Heart left ventricle (tissue), 16 donors: ENCODE results near the gene GPI. TPM values are rescaled to one million over a fixed set of nuclear protein-coding genes. Genes with fewer than 3 reads are reported as not detected.

Experiments
- ATAC-seq, 4 donors: fragments of 200-7000 bp; cut with Tn5 transposase; one replicate each; pipeline ENCODE4 v1.9.1; 2020 to 2022; ENCODE audit warnings: moderate library complexity in 4 of 4, mild to moderate bottlenecking in 3 of 4, moderate number of reproducible peaks in 1 of 4
- DNase-seq, 5 donors: peaks; one replicate each; pipeline ENCODE4 v3.0.0-alpha.2; 2020
- H3K27ac ChIP-seq, 12 donors: fragments of 200-600 bp; sonication (generic) in 4 of 12; one replicate each; pipeline versions ENCODE4 v1.5.0 to v1.8.0; 2016 to 2022; ENCODE audit warnings: mild to moderate bottlenecking in 2 of 12
- H3K27me3 ChIP-seq, 9 donors: fragments of 200-600 bp; sonication (generic) in 2 of 9; one replicate each; pipeline versions ENCODE4 v1.5.1 to v1.8.0; 2016 to 2022; ENCODE audit warnings: mild to moderate bottlenecking in 3 of 9
- H3K36me3 ChIP-seq, 9 donors: fragments of 200-600 bp; sonication (generic) in 2 of 9; one replicate each; pipeline versions ENCODE4 v1.5.0 to v1.8.0; 2018 to 2022; ENCODE audit warnings: mild to moderate bottlenecking in 2 of 9
- H3K4me1 ChIP-seq, 12 donors: fragments of 200-600 bp; sonication (generic) in 4 of 12; one replicate each; pipeline versions ENCODE4 v1.5.0 to v1.8.0; 2016 to 2022; ENCODE audit warnings: mild to moderate bottlenecking in 3 of 12
- H3K4me3 ChIP-seq, 12 donors: fragments of 200-600 bp; sonication (generic) in 4 of 12; one replicate each; pipeline versions ENCODE4 v1.5.0 to v1.8.0; 2017 to 2022; ENCODE audit warnings: mild to moderate bottlenecking in 9 of 12, moderate library complexity in 4 of 12
- H3K9me3 ChIP-seq, 12 donors: fragments of 200-600 bp; sonication (generic) in 4 of 12; one replicate each; pipeline versions ENCODE4 v1.5.0 to v1.8.0; 2016 to 2022; ENCODE audit warnings: mild to moderate bottlenecking in 1 of 12
- POLR2A ChIP-seq, 2 donors: fragments of 450-650 bp; IDR thresholded peaks; one replicate each; pipeline ENCODE4 v1.6.1; 2017; ENCODE audit warnings: antibody characterized with exemption in 2 of 2, mild to moderate bottlenecking in 2 of 2, moderate library complexity in 2 of 2
- WGBS, 4 donors: extraction: QIAGEN DNeasy Blood & Tissue Kit in 2 of 4; methylation state at CpG; one replicate each; pipeline versions ENCODE4 v1.1.5 to v1.1.7; 2013 to 2018; 5-methylcytosine and 5-hydroxymethylcytosine counted together
- intact Hi-C, 10 donors: fragments of 100-400 bp; cut with DNase I; formaldehyde crosslinking; loops; one replicate each; pipeline versions ENCODE4 v1.11.1 to v1.14.2; 2022
- polyA plus RNA-seq, 2 donors: library from polyadenylated mRNA; stranded (reverse); fragments of 200-250 nt; gene quantifications; one replicate each; pipeline ENCODE4 v1.2.3, GENCODE V29; 2013
- total RNA-seq, 9 donors: library from RNA; depleted of rRNA in 2 of 9; stranded (reverse); fragments of >200 nt in 2 of 9; fragmentation: NEBNext Ultra II Directional in 3 of 9; extraction: Animal tissue kit (Norgen Biotek cat#: 25700) in 3 of 9; gene quantifications; one replicate each; pipeline versions ENCODE4 v1.1.0 to v1.2.4, GENCODE V29; 2016 to 2023
- TF ChIP-seq, protein P1 (sequence below), 12 donors: fragments of 200-600 bp; sonication (generic) in 4 of 12; IDR thresholded peaks; one replicate each; pipeline versions ENCODE4 v1.5.0 to v1.8.0; 2018 to 2022; ENCODE audit warnings: antibody characterized with exemption in 12 of 12, mild to moderate bottlenecking in 5 of 12
- donor health status: ischemic (EF 13 %, LVEDD 7.1; RV severe dilation, severe dysfunction).
- donor health status: healthy with polysubstance abuse.
- donor health status: DM: no; HTN: yes; CAD: no.
- donor health status: DM: no; HTN: no; CAD: no.
- donor health status: ischemic (EF 25% LVEDD 6.9; RV normal size, moderate dysfunction).
- donor health status: ischemic (EF 25% LVEDD 5.7; RV mildly dilated, moderate dysfunction).
- donor health status: healthy.
- donor health status: DM: yes; HTN: yes; CAD: no.
- donor health status: ischemic (EF 35%, LVEDD 5.7; RV mildly dilated, moderate dysfunction).
- donor health status: nonischemic (EF 11% LVEDD 7.7; RV severe dilation, severe dysfunction).
- donor health status: DM: yes; HTN: yes; CAD: no.
- donor health status: PGD.
- donor health status: ischemic (EF 29% LVEDD 5.4; RV normal size, mild dysfunction).
- donor health status: nonischemic (EF 23%, LVEDD 6.1; RV moderate dilation, normal function).

GPI gene
- total and polyA plus RNA-seq, 11 donors: 233 to 764 (median 513) TPM

DNA sequence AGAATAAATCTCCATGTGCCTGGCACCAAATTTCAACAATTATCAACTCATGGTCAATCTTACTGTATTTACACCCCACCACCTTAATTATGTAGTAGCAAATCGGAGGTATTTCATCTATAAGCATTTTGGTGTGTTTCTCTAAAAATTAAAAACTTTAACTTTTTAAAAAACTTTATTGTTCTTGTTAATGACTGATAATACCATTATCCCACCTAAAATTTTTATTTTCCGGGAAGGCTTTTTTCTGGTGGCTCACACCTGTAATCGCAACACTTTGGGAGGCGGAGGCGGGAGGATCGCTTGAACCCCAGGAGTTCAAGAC lies 38.8 kb downstream of the GPI start:
- no peaks in the 10 kb centered on the region for H3K9me3 ChIP-seq
- peak overlapping the region in 9 of 12 donors; percentile 4 to 76 (median 56) for H3K27ac ChIP-seq
- ATAC-seq: no peak
- TF ChIP-seq POLR2A (IDR thresholded peaks at IDR 0.05): no peak
- TF ChIP-seq, protein P1, sequence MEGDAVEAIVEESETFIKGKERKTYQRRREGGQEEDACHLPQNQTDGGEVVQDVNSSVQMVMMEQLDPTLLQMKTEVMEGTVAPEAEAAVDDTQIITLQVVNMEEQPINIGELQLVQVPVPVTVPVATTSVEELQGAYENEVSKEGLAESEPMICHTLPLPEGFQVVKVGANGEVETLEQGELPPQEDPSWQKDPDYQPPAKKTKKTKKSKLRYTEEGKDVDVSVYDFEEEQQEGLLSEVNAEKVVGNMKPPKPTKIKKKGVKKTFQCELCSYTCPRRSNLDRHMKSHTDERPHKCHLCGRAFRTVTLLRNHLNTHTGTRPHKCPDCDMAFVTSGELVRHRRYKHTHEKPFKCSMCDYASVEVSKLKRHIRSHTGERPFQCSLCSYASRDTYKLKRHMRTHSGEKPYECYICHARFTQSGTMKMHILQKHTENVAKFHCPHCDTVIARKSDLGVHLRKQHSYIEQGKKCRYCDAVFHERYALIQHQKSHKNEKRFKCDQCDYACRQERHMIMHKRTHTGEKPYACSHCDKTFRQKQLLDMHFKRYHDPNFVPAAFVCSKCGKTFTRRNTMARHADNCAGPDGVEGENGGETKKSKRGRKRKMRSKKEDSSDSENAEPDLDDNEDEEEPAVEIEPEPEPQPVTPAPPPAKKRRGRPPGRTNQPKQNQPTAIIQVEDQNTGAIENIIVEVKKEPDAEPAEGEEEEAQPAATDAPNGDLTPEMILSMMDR (IDR thresholded peaks at IDR 0.05): no peak
- H3K36me3 ChIP-seq: peaks cover 0 to 33% (median 27%) of the 10 kb centered on the region in 9 donors
- peak overlapping the region; percentile 70 to 96 (median 89) for H3K4me3 ChIP-seq
- intact Hi-C loops: loop anchor here in 1 of 10 donors (2.0 kb wide), 1 partner anchor 27 kb away; no protein-coding TSS in a partner anchor
- DNase-seq: no peak
- H3K27me3 ChIP-seq: no peaks in the 10 kb centered on the region
- H3K4me1 ChIP-seq: peaks cover 0 to 11% (median 5%) of the 10 kb centered on the region in 12 donors
- WGBS, 4 donors: 37 to 39% (median 38%) methylated on average over 6 of the region's 6 CpGs

GRCh38 chr19:34404109-34404909 lies 39.3 kb downstream of the GPI start, which contains the start of gene PDCD2L:
Gene PDCD2L, plus strand, starts transcription at chr19:34404399. Its CDS starts 32 bp downstream, at chr19:34404431.
- H3K36me3 ChIP-seq: peaks cover 0 to 32% (median 23%) of the 10 kb centered on the region in 9 donors
- WGBS, 4 donors: 0 to 1% (median 1%) methylated on average over 35 to 69 of the region's 69 CpGs
- peak within 1 kb of the TSS; percentile 70 to 96 (median 89) for H3K4me3 ChIP-seq
- peak within 1 kb of the TSS in 10 of 12 donors; percentile 4 to 76 (median 44) for H3K27ac ChIP-seq
- TF ChIP-seq, protein P1 (IDR thresholded peaks at IDR 0.05): no peak
- peak in 1 of 2 donors; percentile 64 for TF ChIP-seq POLR2A (IDR thresholded peaks at IDR 0.05)
- peaks cover 0 to 11% (median 5%) of the 10 kb centered on the region in 12 donors for H3K4me1 ChIP-seq
- H3K9me3 ChIP-seq: no peaks in the 10 kb centered on the region
- intact Hi-C loops: loop anchor here in 1 of 10 donors (2.0 kb wide), 1 partner anchor 26 kb away; no protein-coding TSS in a partner anchor
- ATAC-seq (peak; percentile 76 to 95 (median 92)), DNase-seq (peak; percentile 90 to 96 (median 94))
- H3K27me3 ChIP-seq: no peaks in the 10 kb centered on the region

- no peaks in the 10 kb centered on the region for H3K27me3 ChIP-seq
- H3K36me3 ChIP-seq: peaks cover 0 to 31% (median 14%) of the 10 kb centered on the region in 9 donors
- intact Hi-C loops: loop anchor here in 1 of 10 donors (2.0 kb wide), 1 partner anchor 25 kb away; no protein-coding TSS in a partner anchor
- no peak overlapping the region for H3K4me3 ChIP-seq
- no peak overlapping the region for H3K27ac ChIP-seq
- no peak for TF ChIP-seq POLR2A (IDR thresholded peaks at IDR 0.05)
- TF ChIP-seq, protein P1 (IDR thresholded peaks at IDR 0.05): no peak
- 88 to 92% (median 91%) methylated on average over 13 of the region's 13 CpGs for WGBS, 4 donors
- no peak for ATAC-seq
- H3K4me1 ChIP-seq: peaks cover 0 to 11% (median 5%) of the 10 kb centered on the region in 12 donors
- H3K9me3 ChIP-seq: no peaks in the 10 kb centered on the region
- DNase-seq: no peak
These were observed 41.1 kb downstream of the GPI start for GRCh38 chr19:34405892-34406660.
